Measurements from ENCODE around the gene EDC4.
"Not testable (repeated sequence)": the region's sequence is repeated elsewhere in the genome, so short reads cannot be mapped to it uniquely, and the experiment has no call there.

DNA sequence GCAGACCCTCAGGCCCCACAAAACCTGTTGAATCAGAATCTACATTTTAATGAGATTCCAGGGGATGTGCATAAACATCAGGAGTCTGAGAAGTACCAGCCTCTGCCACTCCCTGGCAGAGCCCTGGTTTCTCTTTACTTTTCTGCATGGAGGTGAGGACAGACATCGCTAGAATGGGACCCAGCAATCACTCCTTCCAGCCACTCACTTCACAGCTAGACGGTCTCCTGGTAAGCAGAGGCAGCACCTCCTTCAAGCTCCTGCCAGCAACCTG lies 42.6 kb downstream of the EDC4 start:
- TF ChIP-seq, protein P1, sequence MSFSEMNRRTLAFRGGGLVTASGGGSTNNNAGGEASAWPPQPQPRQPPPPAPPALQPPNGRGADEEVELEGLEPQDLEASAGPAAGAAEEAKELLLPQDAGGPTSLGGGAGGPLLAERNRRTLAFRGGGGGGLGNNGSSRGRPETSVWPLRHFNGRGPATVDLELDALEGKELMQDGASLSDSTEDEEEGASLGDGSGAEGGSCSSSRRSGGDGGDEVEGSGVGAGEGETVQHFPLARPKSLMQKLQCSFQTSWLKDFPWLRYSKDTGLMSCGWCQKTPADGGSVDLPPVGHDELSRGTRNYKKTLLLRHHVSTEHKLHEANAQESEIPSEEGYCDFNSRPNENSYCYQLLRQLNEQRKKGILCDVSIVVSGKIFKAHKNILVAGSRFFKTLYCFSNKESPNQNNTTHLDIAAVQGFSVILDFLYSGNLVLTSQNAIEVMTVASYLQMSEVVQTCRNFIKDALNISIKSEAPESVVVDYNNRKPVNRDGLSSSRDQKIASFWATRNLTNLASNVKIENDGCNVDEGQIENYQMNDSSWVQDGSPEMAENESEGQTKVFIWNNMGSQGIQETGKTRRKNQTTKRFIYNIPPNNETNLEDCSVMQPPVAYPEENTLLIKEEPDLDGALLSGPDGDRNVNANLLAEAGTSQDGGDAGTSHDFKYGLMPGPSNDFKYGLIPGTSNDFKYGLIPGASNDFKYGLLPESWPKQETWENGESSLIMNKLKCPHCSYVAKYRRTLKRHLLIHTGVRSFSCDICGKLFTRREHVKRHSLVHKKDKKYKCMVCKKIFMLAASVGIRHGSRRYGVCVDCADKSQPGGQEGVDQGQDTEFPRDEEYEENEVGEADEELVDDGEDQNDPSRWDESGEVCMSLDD (tag by site-specific recombination; IDR thresholded peaks at IDR 0.05): not testable (repeated sequence)
- TF ChIP-seq, protein P2, sequence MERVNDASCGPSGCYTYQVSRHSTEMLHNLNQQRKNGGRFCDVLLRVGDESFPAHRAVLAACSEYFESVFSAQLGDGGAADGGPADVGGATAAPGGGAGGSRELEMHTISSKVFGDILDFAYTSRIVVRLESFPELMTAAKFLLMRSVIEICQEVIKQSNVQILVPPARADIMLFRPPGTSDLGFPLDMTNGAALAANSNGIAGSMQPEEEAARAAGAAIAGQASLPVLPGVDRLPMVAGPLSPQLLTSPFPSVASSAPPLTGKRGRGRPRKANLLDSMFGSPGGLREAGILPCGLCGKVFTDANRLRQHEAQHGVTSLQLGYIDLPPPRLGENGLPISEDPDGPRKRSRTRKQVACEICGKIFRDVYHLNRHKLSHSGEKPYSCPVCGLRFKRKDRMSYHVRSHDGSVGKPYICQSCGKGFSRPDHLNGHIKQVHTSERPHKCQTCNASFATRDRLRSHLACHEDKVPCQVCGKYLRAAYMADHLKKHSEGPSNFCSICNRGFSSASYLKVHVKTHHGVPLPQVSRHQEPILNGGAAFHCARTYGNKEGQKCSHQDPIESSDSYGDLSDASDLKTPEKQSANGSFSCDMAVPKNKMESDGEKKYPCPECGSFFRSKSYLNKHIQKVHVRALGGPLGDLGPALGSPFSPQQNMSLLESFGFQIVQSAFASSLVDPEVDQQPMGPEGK (tag by site-specific recombination; IDR thresholded peaks at IDR 0.05): not testable (repeated sequence)
- TF ChIP-seq ZNF48 (tag by site-specific recombination; IDR thresholded peaks at IDR 0.05); ZNF549 (tag by site-specific recombination; IDR thresholded peaks at IDR 0.05); ZNF785 (tag by site-specific recombination; IDR thresholded peaks at IDR 0.05); ZBTB21 (tag by site-specific recombination; IDR thresholded peaks at IDR 0.05); REPIN1 (tag by site-specific recombination; IDR thresholded peaks at IDR 0.05; ENCODE audit: low read depth); ZNF112 (tag by site-specific recombination; IDR thresholded peaks at IDR 0.05); ZNF146 (tag by site-specific recombination; IDR thresholded peaks at IDR 0.05); GLI2 (tag by site-specific recombination; IDR thresholded peaks at IDR 0.05; ENCODE audit: borderline replicate concordance, low read depth): not testable (repeated sequence)
- TF ChIP-seq, protein P3, sequence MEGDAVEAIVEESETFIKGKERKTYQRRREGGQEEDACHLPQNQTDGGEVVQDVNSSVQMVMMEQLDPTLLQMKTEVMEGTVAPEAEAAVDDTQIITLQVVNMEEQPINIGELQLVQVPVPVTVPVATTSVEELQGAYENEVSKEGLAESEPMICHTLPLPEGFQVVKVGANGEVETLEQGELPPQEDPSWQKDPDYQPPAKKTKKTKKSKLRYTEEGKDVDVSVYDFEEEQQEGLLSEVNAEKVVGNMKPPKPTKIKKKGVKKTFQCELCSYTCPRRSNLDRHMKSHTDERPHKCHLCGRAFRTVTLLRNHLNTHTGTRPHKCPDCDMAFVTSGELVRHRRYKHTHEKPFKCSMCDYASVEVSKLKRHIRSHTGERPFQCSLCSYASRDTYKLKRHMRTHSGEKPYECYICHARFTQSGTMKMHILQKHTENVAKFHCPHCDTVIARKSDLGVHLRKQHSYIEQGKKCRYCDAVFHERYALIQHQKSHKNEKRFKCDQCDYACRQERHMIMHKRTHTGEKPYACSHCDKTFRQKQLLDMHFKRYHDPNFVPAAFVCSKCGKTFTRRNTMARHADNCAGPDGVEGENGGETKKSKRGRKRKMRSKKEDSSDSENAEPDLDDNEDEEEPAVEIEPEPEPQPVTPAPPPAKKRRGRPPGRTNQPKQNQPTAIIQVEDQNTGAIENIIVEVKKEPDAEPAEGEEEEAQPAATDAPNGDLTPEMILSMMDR (tag by site-specific recombination; IDR thresholded peaks at IDR 0.05): not testable (repeated sequence)
